HG03432 (cell line): Measurements from ENCODE around the gene ERBB2.
"Not testable (repeated sequence)": the region's sequence is repeated elsewhere in the genome, so short reads cannot be mapped to it uniquely, and the experiment has no call there.

Source experiments
- ATAC-seq: cut with Tn5 transposase; IDR thresholded peaks from one replicate; pipeline ENCODE4 v1.9.1; 2021; ENCODE audit warnings: mild to moderate bottlenecking, moderate library complexity; ENCODE audit not compliant: unreplicated experiment

The ERBB2 gene

GRCh38 chr17:39677542-39678339, 22.1 kb upstream of the ERBB2 start:
- ATAC-seq: no peak

- ATAC-seq: no peak
These were observed 21.3 kb upstream of the ERBB2 start for GRCh38 chr17:39678340-39679116.

DNA sequence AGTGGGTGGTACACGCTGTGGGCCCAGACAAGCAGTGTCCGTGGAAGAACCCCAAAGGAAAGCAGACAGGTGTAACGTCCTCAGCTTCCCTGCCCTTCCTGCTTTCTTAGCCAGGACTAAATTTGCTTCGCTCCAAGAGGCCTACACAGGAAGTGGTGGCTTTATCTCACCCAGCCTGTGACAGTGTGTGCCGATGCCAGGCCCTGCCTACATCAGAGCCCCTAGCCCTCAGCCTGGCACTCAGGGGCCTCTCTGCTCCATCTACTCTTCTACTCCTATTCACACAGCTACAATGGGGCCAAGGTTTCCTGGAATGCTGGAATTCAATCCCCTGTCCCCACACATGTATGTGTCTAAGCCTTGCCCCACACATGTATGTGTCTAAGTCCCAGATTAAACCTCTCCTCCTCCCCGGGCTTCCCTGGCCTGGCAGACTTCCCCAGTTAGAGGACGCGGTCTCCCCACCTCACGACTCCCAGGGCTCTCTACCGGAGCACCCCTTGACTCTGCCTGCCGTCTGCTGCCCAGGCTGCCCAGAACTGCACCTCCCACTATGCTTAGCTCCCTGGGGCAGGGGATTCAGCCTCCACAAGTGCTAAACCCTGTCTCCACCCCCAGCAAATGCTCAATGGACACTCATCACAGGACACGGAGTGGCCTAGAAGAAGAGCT, 20.2 kb upstream of the ERBB2 start:
- ATAC-seq: no peak

DNA sequence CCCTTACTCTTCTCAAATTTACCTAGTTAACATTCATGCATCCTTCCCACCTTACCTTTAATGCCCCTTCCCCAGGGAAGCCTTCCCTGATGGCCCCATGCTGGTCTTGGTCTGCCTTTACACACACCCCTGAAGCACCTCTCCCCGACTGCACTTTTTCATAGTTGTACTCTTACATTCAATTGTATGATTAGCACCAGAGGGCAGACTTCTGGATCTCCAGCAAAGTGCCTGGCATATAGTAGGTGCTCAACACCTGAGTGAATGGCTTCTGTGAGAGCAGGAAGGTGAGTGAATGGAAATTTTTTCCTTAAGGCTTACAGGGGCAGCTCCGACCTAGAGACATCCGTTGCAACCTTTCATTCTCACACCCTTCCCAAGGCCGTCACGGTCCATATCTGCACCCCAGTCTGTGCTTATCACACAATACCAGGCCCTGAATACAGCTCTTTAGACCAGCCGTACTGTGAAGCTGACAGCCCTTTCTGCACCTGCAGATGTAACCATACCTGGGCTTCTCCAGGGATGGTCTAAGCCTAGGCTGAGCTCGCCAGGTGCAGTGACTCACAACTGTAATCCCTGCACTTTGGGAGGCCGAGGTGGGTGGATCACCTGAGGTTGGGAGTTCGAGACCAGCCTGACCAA, 16.4 kb upstream of the ERBB2 start:
- no peak for ATAC-seq

GRCh38 chr17:39684369-39685192, 15.3 kb upstream of the ERBB2 start:
- no peak for ATAC-seq

DNA sequence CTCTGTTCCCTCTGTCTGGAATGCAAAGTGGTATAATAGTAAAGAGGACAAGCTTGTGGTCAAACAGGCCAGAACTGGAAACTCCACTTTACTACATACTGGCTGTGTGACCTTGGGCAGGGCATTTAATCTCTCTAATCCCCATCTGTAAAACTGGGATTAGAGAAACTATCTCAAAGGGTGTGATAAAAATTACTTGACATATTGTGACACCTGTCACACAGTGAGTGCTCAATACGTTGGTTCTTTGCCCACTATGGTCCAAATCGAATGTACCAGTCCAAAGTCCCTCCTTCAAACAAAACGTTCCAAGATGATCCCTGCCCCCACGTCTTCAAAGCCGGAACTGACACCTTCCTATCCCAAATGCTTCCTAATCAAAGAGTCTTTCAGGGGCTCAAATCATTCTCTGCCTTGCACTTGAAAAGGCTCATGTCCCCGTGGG, 12.7 kb upstream of the ERBB2 start:
- no peak for ATAC-seq

GRCh38 chr17:39687546-39688474, 12.1 kb upstream of the ERBB2 start, which contains the start of gene PGAP3:
Gene PGAP3 (minus strand): TSS chr17:39688057. CDS start chr17:39688014, 43 bp downstream.
- ATAC-seq: peak; percentile 88

DNA sequence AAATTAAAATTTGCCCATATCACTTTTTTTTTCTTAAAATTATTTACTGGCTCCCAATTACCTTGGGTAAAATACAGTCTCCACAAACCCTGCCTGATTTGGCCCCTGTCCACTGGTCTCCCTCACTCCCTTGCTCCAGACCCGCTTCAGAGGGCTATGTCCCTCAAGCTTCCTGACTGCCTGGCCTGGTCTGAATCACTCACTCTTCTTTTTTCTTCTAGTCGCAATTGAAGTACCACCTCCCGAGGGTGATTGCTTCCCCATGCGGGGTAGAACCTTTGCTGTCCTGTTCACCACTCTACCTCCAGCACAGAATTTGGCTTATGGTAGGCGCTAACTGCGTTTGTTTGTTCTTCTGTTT, 11.4 kb upstream of the ERBB2 start:
- ATAC-seq: no peak

- no peak for ATAC-seq
These were observed 10.9 kb upstream of the ERBB2 start for GRCh38 chr17:39688945-39689344.

DNA sequence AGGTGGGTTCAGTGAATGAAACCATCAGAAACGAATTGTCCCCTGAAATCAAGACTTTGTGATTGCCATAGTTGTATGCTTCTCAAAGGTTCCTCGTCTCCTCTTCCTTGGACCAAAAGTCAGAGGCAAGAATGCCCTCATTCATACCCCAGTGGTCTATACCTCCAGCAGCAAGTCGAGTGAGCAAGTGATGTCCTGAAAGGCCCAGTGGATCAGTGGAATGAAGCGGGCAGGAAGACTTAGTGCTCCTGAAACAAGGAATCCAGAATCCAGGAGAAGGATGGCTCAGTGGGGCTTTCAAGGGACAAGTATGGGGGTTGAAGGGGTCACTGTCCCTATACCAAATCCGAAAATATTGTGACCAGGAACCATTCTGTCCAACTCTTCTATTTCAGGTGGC, 5.3 kb upstream of the ERBB2 start:
- no peak for ATAC-seq

- ATAC-seq: no peak
These were observed 4.8 kb upstream of the ERBB2 start for GRCh38 chr17:39695089-39695474.

DNA sequence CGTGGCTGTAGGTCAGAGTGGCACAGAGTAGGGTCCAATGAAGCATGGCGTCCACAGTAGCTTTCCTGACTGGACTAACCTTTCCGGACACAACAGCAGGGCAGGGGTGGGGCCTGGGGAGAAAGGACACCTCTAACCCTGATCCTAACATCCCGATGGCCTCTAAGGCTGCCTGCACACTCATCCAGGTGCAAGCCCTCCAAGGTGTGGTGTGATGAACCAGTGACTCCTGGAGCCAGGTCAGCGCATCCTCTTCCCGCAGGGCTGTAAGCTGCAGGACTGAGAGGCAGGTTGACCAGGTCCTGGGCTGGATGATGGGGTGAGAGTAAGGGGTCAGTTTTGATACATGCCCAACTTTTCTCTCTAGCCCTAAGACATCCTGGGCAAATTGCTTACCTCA, 3.1 kb upstream of the ERBB2 start:
- ATAC-seq: no peak

DNA sequence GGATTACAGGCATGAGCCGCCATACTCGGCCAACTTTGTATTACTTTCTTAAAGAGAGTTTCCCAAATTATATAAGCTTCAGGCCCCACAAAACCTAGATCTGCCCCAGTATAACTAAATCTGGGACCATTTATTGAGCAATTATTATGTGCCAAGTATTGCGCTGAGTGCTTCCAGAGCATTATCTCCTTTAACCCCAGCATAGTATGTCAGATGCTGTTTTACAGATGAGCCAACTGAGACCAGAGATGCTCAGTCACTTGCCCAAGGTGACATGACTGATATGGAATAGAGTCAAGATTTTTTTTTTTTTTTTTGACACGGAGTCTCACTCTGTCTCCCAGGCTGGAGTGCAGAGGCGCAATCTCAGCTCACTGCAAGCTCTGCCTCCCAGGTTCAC, 1.9 kb upstream of the ERBB2 start:
- ATAC-seq: no peak

DNA sequence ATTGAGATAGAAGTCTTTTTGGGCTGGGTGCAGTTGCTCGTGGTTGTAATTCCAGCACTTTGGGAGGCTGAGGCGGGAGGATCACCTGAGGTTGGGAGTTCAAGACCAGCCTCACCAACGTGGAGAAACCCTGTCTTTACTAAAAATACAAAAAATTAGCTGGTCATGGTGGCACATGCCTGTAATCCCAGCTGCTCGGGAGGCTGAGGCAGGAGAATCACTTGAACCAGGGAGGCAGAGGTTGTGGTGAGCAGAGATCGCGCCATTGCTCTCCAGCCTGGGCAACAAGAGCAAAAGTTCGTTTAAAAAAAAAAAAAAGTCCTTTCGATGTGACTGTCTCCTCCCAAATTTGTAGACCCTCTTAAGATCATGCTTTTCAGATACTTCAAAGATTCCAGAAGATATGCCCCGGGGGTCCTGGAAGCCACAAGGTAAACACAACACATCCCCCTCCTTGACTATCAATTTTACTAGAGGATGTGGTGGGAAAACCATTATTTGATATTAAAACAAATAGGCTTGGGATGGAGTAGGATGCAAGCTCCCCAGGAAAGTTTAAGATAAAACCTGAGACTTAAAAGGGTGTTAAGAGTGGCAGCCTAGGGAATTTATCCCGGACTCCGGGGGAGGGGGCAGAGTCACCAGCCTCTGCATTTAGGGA, 577 bp upstream of the ERBB2 start:
- not testable (repeated sequence) for ATAC-seq

- no peak for ATAC-seq
These were observed 504 bp downstream of the ERBB2 start for GRCh38 chr17:39700148-39700987.

GRCh38 chr17:39701012-39701783, 1.3 kb downstream of the ERBB2 start:
- ATAC-seq: no peak

DNA sequence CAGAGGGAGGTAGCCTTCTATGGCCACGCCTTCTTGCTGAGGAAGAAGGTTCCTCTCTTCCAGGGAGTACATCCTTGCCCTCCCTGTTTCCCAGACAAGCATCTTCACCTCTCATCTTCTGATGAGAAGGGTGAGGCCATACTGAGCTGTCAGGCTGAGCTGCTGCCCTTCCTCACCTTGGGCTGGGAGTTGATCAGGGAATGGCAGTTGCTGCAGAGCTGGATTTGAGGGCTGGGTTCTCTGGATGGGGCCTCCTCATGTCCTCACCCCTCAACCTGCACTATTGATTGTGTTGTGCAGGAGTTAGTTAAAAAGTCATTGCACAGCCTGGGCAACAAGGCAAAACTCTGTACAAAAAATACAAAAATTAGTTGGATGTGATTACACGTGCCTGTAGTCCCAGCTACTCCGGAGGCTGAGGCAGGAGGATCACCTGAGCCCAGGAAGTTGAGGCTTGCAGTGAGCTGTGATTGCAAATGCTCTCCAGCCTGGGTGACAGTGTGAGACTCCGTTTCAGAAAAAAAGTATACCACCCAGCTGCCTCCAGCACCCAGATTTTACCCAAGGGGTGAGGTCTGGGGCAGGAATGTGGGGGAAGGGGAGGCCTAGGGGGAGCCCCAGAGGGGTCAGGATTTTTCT, 2.0 kb downstream of the ERBB2 start:
- ATAC-seq: no peak
